Thoracic aorta (tissue), 2 donors: ENCODE data around the gene MYOM1. TPM values are rescaled to one million over a fixed set of nuclear protein-coding genes. Genes with fewer than 3 reads are reported as not detected.

Experiments used
- ATAC-seq: fragments of 150-250 bp; one replicate; pipeline ENCODE4 v1.8.0; 2017; ENCODE audit warnings: low read depth; ENCODE audit not compliant: insufficient number of reproducible peaks, low FRiP score
- DNase-seq: peaks from one replicate; pipeline ENCODE4 v3.0.0-alpha.2; 2020; ENCODE audit warnings: low spot score
- H3K27ac ChIP-seq, 2 donors: fragments of 200-600 bp; sonication (generic); 1 replicate in 1 of 2; 2 replicates in 1 of 2; pipeline ENCODE4 v1.5.1; 2016; ENCODE audit warnings: mild to moderate bottlenecking in 2 of 2, moderate library complexity in 2 of 2
- H3K27me3 ChIP-seq: fragments of 200-600 bp; sonication (generic); replicated peaks from 2 replicates; pipeline ENCODE4 v1.6.0; 2016; ENCODE audit warnings: mild to moderate bottlenecking; ENCODE audit not compliant: insufficient read depth
- H3K36me3 ChIP-seq: fragments of 200-600 bp; sonication (generic); one replicate; pipeline ENCODE4 v1.5.1; 2016
- H3K4me1 ChIP-seq, 2 donors: fragments of 200-600 bp; sonication (generic); 1 replicate in 1 of 2; 2 replicates in 1 of 2; pipeline versions ENCODE4 v1.5.1 to v1.6.0; 2016; ENCODE audit warnings: low read depth in 2 of 2, mild to moderate bottlenecking in 1 of 2; ENCODE audit not compliant: control insufficient read depth in 1 of 2
- H3K4me3 ChIP-seq: fragments of 200-600 bp; sonication (generic); 2 replicates; pipeline ENCODE4 v1.5.1; 2016; ENCODE audit warnings: mild to moderate bottlenecking
- H3K9me3 ChIP-seq: fragments of 200-600 bp; sonication (generic); 2 replicates; pipeline ENCODE4 v1.5.1; 2016
- CTCF ChIP-seq: fragments of 200-600 bp; sonication (generic); IDR thresholded peaks from one replicate; pipeline ENCODE4 v1.5.1; 2019; ENCODE audit warnings: antibody characterized with exemption
- total RNA-seq, 2 donors: library from RNA; depleted of rRNA; stranded (reverse); fragments of >200 nt; gene quantifications; one replicate each; pipeline versions ENCODE4 v1.1.0 to v1.2.3, GENCODE V29; 2016

MYOM1 gene
- total RNA-seq, 2 donors from 2014 or later: 16.1 to 27.2 TPM

GRCh38 chr18:3264362-3264761 is 44.6 kb upstream of the MYOM1 start:
- no peak for DNase-seq
- H3K36me3 ChIP-seq: no peaks in the 10 kb centered on the region
- H3K9me3 ChIP-seq: no peaks in the 10 kb centered on the region
- peak overlapping the region; percentile 76 for H3K4me3 ChIP-seq
- H3K27me3 ChIP-seq: no peaks in the 10 kb centered on the region
- ATAC-seq: no peak
- H3K27ac ChIP-seq: no peak overlapping the region
- H3K4me1 ChIP-seq: peaks cover 54 to 71% of the 10 kb centered on the region in 2 donors
- TF ChIP-seq CTCF: no peak

GRCh38 chr18:3263132-3263700 is 43.4 kb upstream of the MYOM1 start:
- no peaks in the 10 kb centered on the region for H3K27me3 ChIP-seq
- ATAC-seq (no peak), DNase-seq (no peak)
- peak overlapping the region; percentile 98 to 99 for H3K27ac ChIP-seq
- H3K4me3 ChIP-seq: peak overlapping the region; percentile 76
- peaks cover 42 to 61% of the 10 kb centered on the region in 2 donors for H3K4me1 ChIP-seq
- peaks cover 9% of the 10 kb centered on the region for H3K36me3 ChIP-seq
- no peak for TF ChIP-seq CTCF
- H3K9me3 ChIP-seq: no peaks in the 10 kb centered on the region

- TF ChIP-seq CTCF: no peak
- no peaks in the 10 kb centered on the region for H3K27me3 ChIP-seq
- H3K9me3 ChIP-seq: no peaks in the 10 kb centered on the region
- H3K4me1 ChIP-seq: peaks cover 38 to 61% of the 10 kb centered on the region in 2 donors
- peak overlapping the region; percentile 98 to 99 for H3K27ac ChIP-seq
- ATAC-seq (no peak), DNase-seq (no peak)
- H3K36me3 ChIP-seq: peaks cover 16% of the 10 kb centered on the region
- H3K4me3 ChIP-seq: peak overlapping the region; percentile 76
Measured at GRCh38 chr18:3262234-3263131, 42.7 kb upstream of the MYOM1 start.

GRCh38 chr18:3261373-3262233 is 41.8 kb upstream of the MYOM1 start, which contains the start of gene MYL12B:
Gene MYL12B (plus strand): TSS chr18:3262133. CDS start chr18:3272899, 10,766 bp downstream.
- H3K9me3 ChIP-seq: no peaks in the 10 kb centered on the region
- H3K4me1 ChIP-seq: peaks cover 37 to 61% of the 10 kb centered on the region in 2 donors
- H3K36me3 ChIP-seq: peaks cover 19% of the 10 kb centered on the region
- no peak for DNase-seq
- H3K4me3 ChIP-seq: peak within 1 kb of the TSS; percentile 76
- no peak for TF ChIP-seq CTCF
- peak; percentile 86 for ATAC-seq
- no peaks in the 10 kb centered on the region for H3K27me3 ChIP-seq
- H3K27ac ChIP-seq: peak within 1 kb of the TSS; percentile 98 to 99
